RWPE1 (cell line): ENCODE data around the gene CBFA2T3.

Experiments
- CTCF ChIA-PET: fragments of 350-600 bp; sonication (Branson Sonifier 250); formaldehyde crosslinking; extraction: SDS; loops from one replicate; lab custom pipeline; 2021; lab: Yijun Ruan, JAX
- POLR2A ChIA-PET: fragments of 400-600 bp; formaldehyde crosslinking; extraction: SDS; loops from one replicate; lab custom pipeline; 2020; ENCODE audit warnings: antibody characterized with exemption; ENCODE audit not compliant: low non-redundant PET; lab: Yijun Ruan, JAX
- DNase-seq: peaks from one replicate; pipeline ENCODE4 v3.0.0; 2012; ENCODE audit warnings: low spot score
- H3K27ac ChIP-seq: fragments of 450-650 bp; 2 replicates; pipeline ENCODE4 v1.5.1; 2017
- TF ChIP-seq, protein P1 (sequence below): fragments of 450-650 bp; conservative IDR thresholded peaks from 2 replicates; pipeline ENCODE4 v1.5.1; 2017; ENCODE audit warnings: low read depth, mild to moderate bottlenecking

Gene CBFA2T3

DNA sequence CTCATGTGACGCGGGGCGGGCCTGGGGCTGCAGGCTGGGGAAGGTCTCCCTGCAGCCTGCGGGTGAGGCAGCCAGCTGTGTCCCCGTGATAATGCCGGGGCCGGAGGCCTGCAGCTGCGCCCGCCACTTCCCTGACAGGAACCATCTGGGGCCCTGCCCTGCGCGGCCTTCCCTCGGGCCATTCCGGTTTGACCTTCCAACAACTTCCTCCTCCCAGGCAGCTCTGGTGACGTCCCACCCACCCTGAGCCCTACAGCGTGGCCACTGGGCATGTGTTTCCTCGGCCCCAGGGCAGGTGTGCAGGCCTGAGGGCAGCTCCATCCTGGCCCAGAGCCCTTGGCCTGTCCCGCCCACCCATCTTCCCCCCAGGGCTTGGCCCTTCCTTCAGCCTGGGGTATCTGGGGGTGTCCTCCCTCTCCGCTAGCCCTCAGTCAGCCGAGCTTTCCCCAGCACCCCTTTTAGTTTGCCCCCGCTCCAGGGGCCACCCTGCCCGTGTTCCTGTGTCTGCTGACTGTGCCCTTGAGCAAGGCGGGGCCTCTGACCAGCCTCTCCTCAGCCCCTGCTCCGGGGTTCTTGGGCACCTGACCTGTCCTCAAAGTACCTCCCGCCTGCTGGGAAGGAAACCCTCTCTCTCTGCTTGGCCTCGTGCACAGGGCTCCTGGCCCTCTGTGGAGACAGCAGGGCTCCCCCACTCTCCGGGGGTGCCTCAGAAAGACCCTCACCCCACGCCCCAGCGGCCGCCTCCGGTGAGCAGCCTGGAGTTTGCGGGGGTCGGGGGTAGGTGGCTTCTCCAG lies at the start of gene CBFA2T3:
Gene CBFA2T3 (minus strand): TSS at position 190 of the 794 bp plus-strand sequence. CDS start 400 bp downstream, outside the sequence.
- ChIA-PET POLR2A (no interaction called here), CTCF (no interaction called here)
- TF ChIP-seq, protein P1, sequence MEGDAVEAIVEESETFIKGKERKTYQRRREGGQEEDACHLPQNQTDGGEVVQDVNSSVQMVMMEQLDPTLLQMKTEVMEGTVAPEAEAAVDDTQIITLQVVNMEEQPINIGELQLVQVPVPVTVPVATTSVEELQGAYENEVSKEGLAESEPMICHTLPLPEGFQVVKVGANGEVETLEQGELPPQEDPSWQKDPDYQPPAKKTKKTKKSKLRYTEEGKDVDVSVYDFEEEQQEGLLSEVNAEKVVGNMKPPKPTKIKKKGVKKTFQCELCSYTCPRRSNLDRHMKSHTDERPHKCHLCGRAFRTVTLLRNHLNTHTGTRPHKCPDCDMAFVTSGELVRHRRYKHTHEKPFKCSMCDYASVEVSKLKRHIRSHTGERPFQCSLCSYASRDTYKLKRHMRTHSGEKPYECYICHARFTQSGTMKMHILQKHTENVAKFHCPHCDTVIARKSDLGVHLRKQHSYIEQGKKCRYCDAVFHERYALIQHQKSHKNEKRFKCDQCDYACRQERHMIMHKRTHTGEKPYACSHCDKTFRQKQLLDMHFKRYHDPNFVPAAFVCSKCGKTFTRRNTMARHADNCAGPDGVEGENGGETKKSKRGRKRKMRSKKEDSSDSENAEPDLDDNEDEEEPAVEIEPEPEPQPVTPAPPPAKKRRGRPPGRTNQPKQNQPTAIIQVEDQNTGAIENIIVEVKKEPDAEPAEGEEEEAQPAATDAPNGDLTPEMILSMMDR, result no peak
- no peak for DNase-seq
- H3K27ac ChIP-seq, result no peak within 1 kb of the TSS

DNA sequence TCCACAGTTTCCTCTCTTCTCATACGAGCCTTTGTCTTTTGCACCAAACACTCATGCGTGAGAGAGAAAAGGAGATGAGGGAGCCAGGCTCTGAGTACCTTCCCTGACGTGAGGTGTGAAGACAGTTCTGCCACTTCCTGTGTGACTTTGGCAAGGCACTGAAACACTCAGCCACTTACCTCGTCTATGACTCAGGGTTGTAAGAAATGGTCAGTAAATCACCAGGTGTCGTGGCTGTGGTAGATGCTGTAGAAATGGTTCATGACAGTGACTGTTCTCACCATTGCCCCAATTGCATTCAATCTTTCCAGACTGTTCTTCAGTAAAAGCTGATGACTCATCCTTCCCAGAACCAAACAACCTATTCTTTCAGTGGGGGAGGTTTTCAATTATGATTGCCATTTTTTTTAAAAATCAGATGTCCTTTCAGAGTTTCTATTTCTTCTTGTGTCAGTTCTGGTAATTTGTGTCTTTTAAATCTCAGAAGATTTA lies 49.2 kb upstream of the CBFA2T3 start:
- DNase-seq, result no peak
- CTCF ChIA-PET, result no interaction called here
- POLR2A ChIA-PET, result no interaction called here
- H3K27ac ChIP-seq, result no peak overlapping the region
- TF ChIP-seq, protein P1, result no peak

DNA sequence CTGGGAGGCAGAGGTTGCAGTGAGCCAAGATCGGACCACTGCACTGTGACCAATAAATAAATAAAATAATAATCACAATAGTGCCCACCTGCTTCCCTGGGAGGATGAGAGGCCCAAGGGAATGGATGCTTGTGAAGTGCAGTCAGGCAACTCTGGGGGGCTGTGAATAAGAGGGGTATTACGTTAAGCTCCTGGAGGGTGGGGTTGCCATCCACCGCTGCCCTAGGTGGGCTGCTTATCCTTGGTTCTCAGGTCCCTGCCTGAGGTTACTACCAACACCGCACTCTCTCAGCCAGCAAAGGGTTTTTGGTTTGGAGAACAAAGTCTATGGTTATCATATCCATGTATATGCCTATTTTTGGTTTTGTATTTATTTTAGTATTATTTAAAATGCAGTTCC lies 48.6 kb upstream of the CBFA2T3 start:
- TF ChIP-seq, protein P1, result no peak
- POLR2A ChIA-PET, result no interaction called here

DNA sequence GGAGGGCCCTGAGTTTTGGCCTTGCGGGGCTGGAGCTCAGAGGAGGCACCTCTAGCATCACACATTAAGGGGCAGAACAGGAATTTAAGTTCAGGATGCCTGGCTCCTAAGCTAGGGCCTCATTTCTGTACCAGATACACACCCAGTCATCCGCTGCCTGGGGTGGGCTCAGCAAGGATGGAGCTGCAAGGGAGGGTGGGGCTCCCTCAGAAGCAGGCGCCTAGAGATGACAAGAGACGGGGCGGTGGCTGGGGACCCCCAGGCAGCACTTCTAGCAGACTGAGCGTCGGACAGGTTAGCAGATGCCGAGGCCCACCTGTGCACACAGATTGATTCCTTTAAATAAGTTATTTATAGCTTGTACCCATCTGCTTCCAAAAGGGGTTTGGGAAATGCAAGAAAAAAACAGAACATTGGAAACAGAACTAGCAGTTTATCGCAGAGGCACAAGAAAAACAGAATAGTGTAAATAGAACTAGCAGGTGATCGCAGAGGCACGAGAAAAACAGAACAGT lies 47.6 kb upstream of the CBFA2T3 start:
- ChIA-PET POLR2A (no interaction called here), CTCF (no interaction called here)
- no peak overlapping the region for H3K27ac ChIP-seq
- no peak for DNase-seq
- TF ChIP-seq, protein P1, result no peak

More for the DNA sequence above, 48.6 kb upstream of the CBFA2T3 start:
- H3K27ac ChIP-seq, result no peak overlapping the region
- DNase-seq, result no peak
- CTCF ChIA-PET, result no interaction called here

DNA sequence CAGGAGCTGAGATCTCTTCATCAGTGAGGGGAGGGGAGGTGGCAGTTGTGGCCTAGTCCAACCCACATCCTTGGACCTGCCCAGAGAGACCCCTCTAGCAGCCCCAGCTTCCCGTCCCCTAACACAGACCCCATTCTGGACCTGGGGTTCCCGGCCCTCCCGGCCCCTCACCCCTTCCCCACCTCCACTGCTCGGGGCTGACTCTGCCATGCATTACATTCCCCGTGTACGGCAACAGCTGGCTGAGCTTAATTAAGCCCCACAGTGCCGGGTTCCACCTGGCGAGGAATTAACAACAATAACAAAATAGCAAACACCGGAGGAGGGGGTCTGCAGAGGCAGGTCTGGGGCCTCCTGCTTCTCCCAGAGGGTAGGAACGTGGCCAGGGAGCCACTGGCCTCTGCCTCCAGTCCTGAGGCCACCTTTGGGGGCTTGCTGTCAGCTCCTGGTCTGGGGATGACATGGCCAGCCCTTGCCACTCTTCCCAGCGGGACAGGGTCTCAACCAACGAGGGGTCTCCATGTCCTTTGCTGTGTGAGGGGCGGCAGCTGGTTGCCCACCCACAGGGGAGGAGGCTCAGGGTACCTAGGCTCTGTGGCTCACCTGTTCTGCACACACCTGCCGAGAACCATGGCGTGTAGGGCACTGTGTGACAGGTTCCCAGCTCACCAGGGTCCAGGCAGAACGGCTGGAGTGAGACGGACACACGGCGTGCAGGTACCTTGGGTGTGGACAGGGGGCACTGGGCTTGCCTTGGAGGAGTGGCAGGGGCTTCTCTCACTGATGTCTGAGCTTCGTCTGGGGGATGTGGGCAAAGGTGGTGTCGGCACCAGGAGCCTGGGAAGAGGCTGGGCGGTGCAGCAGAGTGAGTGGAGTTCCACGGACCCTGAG lies 46.9 kb upstream of the CBFA2T3 start:
- TF ChIP-seq, protein P1, result no peak
- CTCF ChIA-PET, result interaction anchor here (0.6 kb wide), 1 partner anchor 55 kb away, joined by 3 read pairs; no protein-coding TSS in a partner anchor
- POLR2A ChIA-PET, result no interaction called here
- H3K27ac ChIP-seq, result no peak overlapping the region
- DNase-seq, result no peak

DNA sequence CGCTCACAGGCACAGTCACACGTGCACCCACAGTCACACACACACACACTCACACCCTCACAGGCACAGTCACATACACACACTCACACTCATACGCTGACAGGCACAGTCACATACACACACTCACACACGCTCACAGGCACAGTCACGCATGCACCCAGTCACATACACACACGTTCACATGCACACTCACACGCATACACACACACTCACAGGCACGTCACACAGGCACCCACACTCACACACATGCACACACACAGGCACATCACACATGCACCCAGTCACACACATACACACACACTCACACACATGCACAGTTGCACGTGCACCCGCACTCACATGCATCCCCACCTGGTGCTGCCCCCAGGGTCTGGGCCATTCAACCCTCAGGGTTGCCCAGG lies 46.1 kb upstream of the CBFA2T3 start:
- POLR2A ChIA-PET, result no interaction called here
- CTCF ChIA-PET, result no interaction called here
- no peak for DNase-seq
- TF ChIP-seq, protein P1, result no peak
- H3K27ac ChIP-seq, result no peak overlapping the region
